OCI-LY1 (cell line): ENCODE measurements around the gene TRIM54.
A peak's percentile ranks its signal among the peaks of the same experiment; 100 is the strongest.

Experiments
- H2AFZ ChIP-seq: fragments of 200-600 bp; sonication (generic), shearing (Covaris generic); 2 replicates; pipeline ENCODE4 v1.6.0; 2014; ENCODE audit warnings: antibody characterized with exemption, mild to moderate bottlenecking, low read length
- H3F3A ChIP-seq: fragments of 200-600 bp; sonication (generic), shearing (Covaris generic); 2 replicates; pipeline ENCODE4 v1.6.0; 2014; ENCODE audit warnings: mild to moderate bottlenecking, antibody characterized with exemption, low read length, moderate library complexity; ENCODE audit not compliant: insufficient read depth
- H3K27ac ChIP-seq: fragments of 200-600 bp; sonication (generic); 2 replicates; pipeline ENCODE4 v1.5.1; 2014; ENCODE audit warnings: low read length, mixed run types, mild to moderate bottlenecking, low read depth; ENCODE audit not compliant: poor library complexity, severe bottlenecking
- H3K27me3 ChIP-seq: fragments of 200-600 bp; sonication (generic); 2 replicates; pipeline ENCODE4 v1.6.0; 2014; ENCODE audit warnings: antibody characterized with exemption, mild to moderate bottlenecking, low read length, moderate library complexity; ENCODE audit not compliant: insufficient read depth
- H3K36me3 ChIP-seq: fragments of 200-600 bp; sonication (generic); 2 replicates; pipeline ENCODE4 v1.6.1; 2014; ENCODE audit warnings: mild to moderate bottlenecking, antibody characterized with exemption, low read length, moderate library complexity, mixed read lengths; ENCODE audit not compliant: insufficient read depth
- H3K4me1 ChIP-seq: fragments of 200-600 bp; sonication (generic); 2 replicates; pipeline ENCODE4 v1.5.1; 2014; ENCODE audit warnings: mild to moderate bottlenecking, low read length, moderate library complexity; ENCODE audit not compliant: insufficient read depth, severe bottlenecking
- H3K4me2 ChIP-seq: fragments of 200-600 bp; sonication (generic), shearing (Covaris generic); 2 replicates; pipeline ENCODE4 v1.6.1; 2014; ENCODE audit warnings: low read length
- H3K4me3 ChIP-seq: fragments of 200-600 bp; sonication (generic); 2 replicates; pipeline ENCODE4 v1.5.1; 2014; ENCODE audit warnings: low read length, low read depth, mild to moderate bottlenecking, mixed read lengths; ENCODE audit not compliant: poor library complexity, severe bottlenecking
- H3K79me2 ChIP-seq: fragments of 200-600 bp; shearing (Covaris generic); 2 replicates; pipeline ENCODE4 v1.6.1; 2016; ENCODE audit warnings: mixed run types, low read length, mixed read lengths; ENCODE audit not compliant: insufficient read depth
- H3K9ac ChIP-seq: fragments of 200-600 bp; sonication (generic), shearing (Covaris generic); 2 replicates; pipeline ENCODE4 v1.6.1; 2014; ENCODE audit warnings: mild to moderate bottlenecking, low read length, mixed read lengths
- H3K9me2 ChIP-seq: fragments of 200-600 bp; sonication (generic), shearing (Covaris generic); 2 replicates; pipeline ENCODE4 v1.6.1; 2014; ENCODE audit warnings: low read depth, mild to moderate bottlenecking, low read length, mixed read lengths
- H3K9me3 ChIP-seq: fragments of 200-600 bp; shearing (Covaris generic); 2 replicates; pipeline ENCODE4 v1.6.1; 2014; ENCODE audit warnings: low read length, mixed read lengths
- H4K20me1 ChIP-seq: fragments of 200-600 bp; sonication (generic), shearing (Covaris generic); 2 replicates; pipeline ENCODE4 v1.6.0; 2016; ENCODE audit warnings: mild to moderate bottlenecking, low read length; ENCODE audit not compliant: insufficient read depth
- EZH2 ChIP-seq: fragments of 200-600 bp; sonication (generic), shearing (Covaris generic); IDR thresholded peaks from 2 replicates; pipeline ENCODE4 v1.8.0; 2017; ENCODE audit warnings: borderline replicate concordance, mixed run types, mild to moderate bottlenecking, antibody characterized with exemption, low read length, moderate library complexity, mixed read lengths
- TF ChIP-seq, protein P1 (sequence below): fragments of 200-600 bp; sonication (generic), shearing (Covaris generic); IDR thresholded peaks from 2 replicates; pipeline ENCODE4 v1.5.1; 2017; ENCODE audit warnings: mild to moderate bottlenecking, antibody characterized with exemption, low read length, moderate library complexity, mixed read lengths

The TRIM54 gene

DNA sequence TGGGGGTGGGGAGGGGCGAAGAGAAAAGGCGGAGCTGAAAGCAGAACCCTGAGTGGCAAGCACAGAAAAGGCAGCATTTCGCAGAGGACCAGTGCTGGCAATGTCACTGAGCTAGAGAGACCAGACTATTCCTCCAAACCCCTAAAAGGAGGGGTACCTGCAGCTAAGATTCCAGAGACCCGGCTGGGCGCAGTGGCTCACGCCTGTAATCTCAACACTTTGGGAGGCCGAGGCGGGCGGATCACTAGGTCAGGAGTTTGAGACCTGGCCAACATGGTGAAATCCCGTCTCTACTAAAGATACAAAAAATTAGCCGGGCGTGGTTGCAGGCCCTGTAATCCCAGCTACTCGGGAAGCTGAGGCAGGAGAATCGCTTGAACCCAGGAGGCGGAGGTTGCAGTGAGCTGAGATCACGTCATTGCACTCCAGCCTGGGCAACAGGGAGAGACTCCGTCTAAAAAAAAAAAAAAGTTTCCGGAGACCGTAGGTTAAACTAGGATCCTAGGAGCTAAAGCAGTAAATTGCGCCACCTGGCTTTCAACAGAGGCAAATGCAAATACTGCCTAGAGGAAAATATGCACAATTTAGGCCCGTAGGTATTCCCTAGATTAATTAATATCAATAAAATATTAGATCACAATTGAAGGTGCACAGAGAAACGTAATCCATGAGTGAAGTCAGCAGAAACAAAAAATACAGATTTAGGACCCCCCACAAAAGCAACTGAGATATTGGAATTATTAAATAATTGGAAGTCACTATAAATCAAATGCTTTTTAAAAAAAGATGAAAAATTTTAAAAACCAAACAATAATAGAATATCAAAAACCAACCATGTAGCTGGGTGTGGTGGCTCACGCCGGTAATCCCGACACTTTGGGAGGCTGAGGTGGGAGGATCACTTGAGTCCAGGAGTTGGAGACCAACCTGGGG, 21.1 kb downstream of the TRIM54 start:
- Histone ChIP-seq H3K4me1 (peaks cover 8% of the 10 kb centered on the region), H3K27me3 (no peaks in the 10 kb centered on the region), H3K36me3 (peaks cover 2% of the 10 kb centered on the region; the same call in 1 of the 2 replicates), H3K4me3 (peak overlapping the region; percentile 59), H2AFZ (peak overlapping the region; percentile 88; the same call in 1 of the 2 replicates), H3F3A (no peaks in the 10 kb centered on the region), H3K9me2 (no peaks in the 10 kb centered on the region), H3K79me2 (no peaks in the 10 kb centered on the region), H3K9ac (peak overlapping the region; percentile 60), H3K27ac (peak overlapping the region; percentile 5), H3K4me2 (peak overlapping the region; percentile 84), H3K9me3 (no peaks in the 10 kb centered on the region), H4K20me1 (no peaks in the 10 kb centered on the region)
- no peak for TF ChIP-seq EZH2
- TF ChIP-seq, protein P1, sequence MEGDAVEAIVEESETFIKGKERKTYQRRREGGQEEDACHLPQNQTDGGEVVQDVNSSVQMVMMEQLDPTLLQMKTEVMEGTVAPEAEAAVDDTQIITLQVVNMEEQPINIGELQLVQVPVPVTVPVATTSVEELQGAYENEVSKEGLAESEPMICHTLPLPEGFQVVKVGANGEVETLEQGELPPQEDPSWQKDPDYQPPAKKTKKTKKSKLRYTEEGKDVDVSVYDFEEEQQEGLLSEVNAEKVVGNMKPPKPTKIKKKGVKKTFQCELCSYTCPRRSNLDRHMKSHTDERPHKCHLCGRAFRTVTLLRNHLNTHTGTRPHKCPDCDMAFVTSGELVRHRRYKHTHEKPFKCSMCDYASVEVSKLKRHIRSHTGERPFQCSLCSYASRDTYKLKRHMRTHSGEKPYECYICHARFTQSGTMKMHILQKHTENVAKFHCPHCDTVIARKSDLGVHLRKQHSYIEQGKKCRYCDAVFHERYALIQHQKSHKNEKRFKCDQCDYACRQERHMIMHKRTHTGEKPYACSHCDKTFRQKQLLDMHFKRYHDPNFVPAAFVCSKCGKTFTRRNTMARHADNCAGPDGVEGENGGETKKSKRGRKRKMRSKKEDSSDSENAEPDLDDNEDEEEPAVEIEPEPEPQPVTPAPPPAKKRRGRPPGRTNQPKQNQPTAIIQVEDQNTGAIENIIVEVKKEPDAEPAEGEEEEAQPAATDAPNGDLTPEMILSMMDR: peak; percentile 80

DNA sequence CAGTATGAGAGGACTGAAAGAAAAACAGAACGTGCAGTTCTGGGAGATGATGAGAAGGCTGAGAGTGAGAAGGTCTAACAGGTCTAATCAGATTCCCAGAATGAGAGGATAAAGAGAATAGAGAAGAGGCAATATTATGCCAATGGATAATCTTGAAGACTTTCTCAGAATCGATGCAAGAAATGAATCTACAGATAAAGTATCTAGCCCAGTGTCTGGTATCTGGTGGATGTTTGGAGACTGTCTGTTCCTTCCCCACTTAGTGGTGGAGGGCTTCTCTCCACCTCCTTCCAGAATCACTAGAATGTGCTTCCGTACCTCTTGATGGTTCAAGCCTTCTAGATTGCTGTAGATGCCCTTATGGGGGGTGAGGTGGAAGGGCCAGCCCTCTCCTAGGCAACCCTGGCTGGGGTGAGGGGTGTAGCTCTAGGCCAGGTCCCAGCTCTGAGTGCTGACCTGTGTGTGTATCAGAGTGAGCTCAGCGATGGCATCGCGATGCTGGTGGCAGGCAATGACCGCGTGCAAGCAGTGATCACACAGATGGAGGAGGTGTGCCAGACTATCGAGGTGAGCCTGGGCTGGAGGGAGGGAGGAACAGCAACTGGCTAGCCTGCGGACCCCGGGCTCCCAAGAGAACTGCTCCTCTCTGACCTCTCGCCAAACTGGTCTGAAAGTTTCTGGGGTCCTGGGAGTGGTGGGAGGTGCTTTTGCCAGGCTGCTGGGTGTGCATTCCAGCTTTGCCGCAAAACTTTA, 22.4 kb downstream of the TRIM54 start:
- peaks cover 8% of the 10 kb centered on the region for H3K4me1 ChIP-seq
- H3K9ac ChIP-seq: no peak overlapping the region
- no peaks in the 10 kb centered on the region for H3K9me3 ChIP-seq
- H3K79me2 ChIP-seq: no peaks in the 10 kb centered on the region
- no peaks in the 10 kb centered on the region for H4K20me1 ChIP-seq
- no peak overlapping the region for H2AFZ ChIP-seq
- TF ChIP-seq, protein P1: no peak
- no peak for TF ChIP-seq EZH2
- no peak overlapping the region for H3K4me2 ChIP-seq
- H3K4me3 ChIP-seq: no peak overlapping the region
- no peak overlapping the region for H3K27ac ChIP-seq
- no peaks in the 10 kb centered on the region for H3K27me3 ChIP-seq
- peaks cover 9% of the 10 kb centered on the region for H3K36me3 ChIP-seq
- no peaks in the 10 kb centered on the region for H3K9me2 ChIP-seq
- H3F3A ChIP-seq: no peaks in the 10 kb centered on the region

DNA sequence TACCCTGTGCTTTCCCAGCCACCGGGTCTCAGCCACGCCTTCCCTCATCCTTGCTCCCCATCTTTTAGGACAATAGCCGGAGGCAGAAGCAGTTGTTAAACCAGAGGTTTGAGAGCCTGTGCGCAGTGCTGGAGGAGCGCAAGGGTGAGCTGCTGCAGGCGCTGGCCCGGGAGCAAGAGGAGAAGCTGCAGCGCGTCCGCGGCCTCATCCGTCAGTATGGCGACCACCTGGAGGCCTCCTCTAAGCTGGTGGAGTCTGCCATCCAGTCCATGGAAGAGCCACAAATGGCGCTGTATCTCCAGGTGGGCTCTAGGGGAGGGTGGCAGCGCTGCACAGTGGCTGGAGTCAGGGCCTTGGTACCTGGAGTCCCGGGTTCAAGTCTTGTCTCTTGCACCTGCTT, 23.3 kb downstream of the TRIM54 start:
- Histone ChIP-seq H4K20me1 (no peaks in the 10 kb centered on the region), H3F3A (no peaks in the 10 kb centered on the region), H3K9me3 (no peaks in the 10 kb centered on the region), H2AFZ (no peak overlapping the region), H3K4me1 (peaks cover 8% of the 10 kb centered on the region), H3K9ac (no peak overlapping the region), H3K79me2 (no peaks in the 10 kb centered on the region), H3K36me3 (peaks cover 12% of the 10 kb centered on the region), H3K4me2 (no peak overlapping the region), H3K27me3 (no peaks in the 10 kb centered on the region), H3K27ac (no peak overlapping the region), H3K4me3 (no peak overlapping the region), H3K9me2 (no peaks in the 10 kb centered on the region)
- TF ChIP-seq, protein P1: no peak
- TF ChIP-seq EZH2: no peak
